Muscle layer of duodenum (tissue), 2 donors: ENCODE measurements around the gene ARHGEF2.

Source experiments
- H3K27ac ChIP-seq: one replicate; pipeline ENCODE4 v1.7.0; 2013; ENCODE audit warnings: mild to moderate bottlenecking, low read length
- H3K27me3 ChIP-seq: one replicate; pipeline ENCODE4 v1.7.0; 2013; ENCODE audit warnings: low read depth, mild to moderate bottlenecking, control low read depth, low read length
- H3K36me3 ChIP-seq, 2 donors: one replicate each; pipeline ENCODE4 v1.7.0; 2013; ENCODE audit warnings: low read length in 2 of 2, control low read depth in 1 of 2, mild to moderate bottlenecking in 1 of 2; ENCODE audit not compliant: insufficient read depth in 2 of 2, control insufficient read depth in 1 of 2
- H3K4me1 ChIP-seq, 2 donors: one replicate each; pipeline ENCODE4 v1.7.0; 2013; ENCODE audit warnings: low read length in 2 of 2, mild to moderate bottlenecking in 2 of 2, control low read depth in 1 of 2, moderate library complexity in 1 of 2; ENCODE audit not compliant: insufficient read depth in 2 of 2, control insufficient read depth in 1 of 2
- H3K4me3 ChIP-seq, 2 donors: one replicate each; pipeline ENCODE4 v1.7.0; 2013; ENCODE audit warnings: low read length in 2 of 2, low read depth in 1 of 2, mild to moderate bottlenecking in 1 of 2
- H3K9me3 ChIP-seq, 2 donors: one replicate each; pipeline ENCODE4 v1.7.0; 2013; ENCODE audit warnings: low read length in 2 of 2, control low read depth in 1 of 2, mild to moderate bottlenecking in 1 of 2; ENCODE audit not compliant: control insufficient read depth in 1 of 2
- donor health status: healthy.

The ARHGEF2 gene

GRCh38 chr1:155919801-155920200, 58.5 kb downstream of the ARHGEF2 start:
- Histone ChIP-seq H3K4me3 (no peak overlapping the region), H3K36me3 (peaks cover 60 to 80% of the 10 kb centered on the region in 2 donors), H3K9me3 (no peaks in the 10 kb centered on the region), H3K27ac (no peak overlapping the region), H3K4me1 (no peaks in the 10 kb centered on the region), H3K27me3 (no peaks in the 10 kb centered on the region)

- peaks cover 71 to 91% of the 10 kb centered on the region in 2 donors for H3K36me3 ChIP-seq
- no peaks in the 10 kb centered on the region for H3K4me1 ChIP-seq
- H3K4me3 ChIP-seq, result no peak overlapping the region
- no peaks in the 10 kb centered on the region for H3K27me3 ChIP-seq
- H3K27ac ChIP-seq, result no peak overlapping the region
- no peaks in the 10 kb centered on the region for H3K9me3 ChIP-seq
Measured at GRCh38 chr1:155918660-155919059, 59.7 kb downstream of the ARHGEF2 start.

GRCh38 chr1:155913969-155914757, 64.2 kb downstream of the ARHGEF2 start:
- peaks cover 50 to 65% of the 10 kb centered on the region in 2 donors for H3K36me3 ChIP-seq
- no peaks in the 10 kb centered on the region for H3K9me3 ChIP-seq
- no peak overlapping the region for H3K4me3 ChIP-seq
- H3K4me1 ChIP-seq, result peaks cover 8 to 10% of the 10 kb centered on the region in 2 donors
- H3K27ac ChIP-seq, result no peak overlapping the region
- H3K27me3 ChIP-seq, result no peaks in the 10 kb centered on the region

GRCh38 chr1:155912056-155912536, 66.3 kb downstream of the ARHGEF2 start:
- no peaks in the 10 kb centered on the region for H3K27me3 ChIP-seq
- peaks cover 42 to 49% of the 10 kb centered on the region in 2 donors for H3K36me3 ChIP-seq
- H3K4me1 ChIP-seq, result peaks cover 8 to 10% of the 10 kb centered on the region in 2 donors
- no peaks in the 10 kb centered on the region for H3K9me3 ChIP-seq
- H3K27ac ChIP-seq, result peak overlapping the region; percentile 96
- peak overlapping the region in 1 of 2 donors; percentile 77 for H3K4me3 ChIP-seq

GRCh38 chr1:155911156-155912055, 66.9 kb downstream of the ARHGEF2 start, which contains the start of gene RIT1:
Gene RIT1 (minus strand): TSS chr1:155911349. CDS start chr1:155910761, 588 bp downstream.
- Histone ChIP-seq H3K36me3 (peaks cover 36 to 46% of the 10 kb centered on the region in 2 donors), H3K27ac (peak within 1 kb of the TSS; percentile 96), H3K4me1 (peaks cover 8 to 10% of the 10 kb centered on the region in 2 donors), H3K27me3 (no peaks in the 10 kb centered on the region), H3K4me3 (peak within 1 kb of the TSS; percentile 77 to 96), H3K9me3 (no peaks in the 10 kb centered on the region)

- Histone ChIP-seq H3K9me3 (no peaks in the 10 kb centered on the region), H3K27me3 (no peaks in the 10 kb centered on the region), H3K36me3 (peaks cover 28 to 39% of the 10 kb centered on the region in 2 donors), H3K4me3 (peak overlapping the region; percentile 77 to 96), H3K4me1 (peaks cover 8 to 10% of the 10 kb centered on the region in 2 donors), H3K27ac (peak overlapping the region; percentile 96)
Measured at GRCh38 chr1:155910621-155911121, 67.7 kb downstream of the ARHGEF2 start.

GRCh38 chr1:155909894-155910293, 68.5 kb downstream of the ARHGEF2 start:
- peaks cover 8 to 10% of the 10 kb centered on the region in 2 donors for H3K4me1 ChIP-seq
- peak overlapping the region; percentile 77 to 96 for H3K4me3 ChIP-seq
- H3K27ac ChIP-seq, result peak overlapping the region; percentile 96
- peaks cover 27 to 35% of the 10 kb centered on the region in 2 donors for H3K36me3 ChIP-seq
- no peaks in the 10 kb centered on the region for H3K9me3 ChIP-seq
- no peaks in the 10 kb centered on the region for H3K27me3 ChIP-seq

- Histone ChIP-seq H3K4me3 (no peak overlapping the region), H3K4me1 (no peaks in the 10 kb centered on the region), H3K36me3 (peaks cover 37 to 56% of the 10 kb centered on the region in 2 donors), H3K27ac (no peak overlapping the region), H3K27me3 (no peaks in the 10 kb centered on the region), H3K9me3 (no peaks in the 10 kb centered on the region)
Measured at GRCh38 chr1:155904261-155904660, 74.1 kb downstream of the ARHGEF2 start.

- Histone ChIP-seq H3K27ac (no peak overlapping the region), H3K4me3 (no peak overlapping the region), H3K4me1 (no peaks in the 10 kb centered on the region), H3K9me3 (no peaks in the 10 kb centered on the region), H3K36me3 (peaks cover 42 to 70% of the 10 kb centered on the region in 2 donors), H3K27me3 (no peaks in the 10 kb centered on the region)
Measured at GRCh38 chr1:155900161-155900560, 78.2 kb downstream of the ARHGEF2 start.

- no peak overlapping the region for H3K27ac ChIP-seq
- peaks cover 39 to 66% of the 10 kb centered on the region in 2 donors for H3K36me3 ChIP-seq
- H3K27me3 ChIP-seq, result no peaks in the 10 kb centered on the region
Measured at GRCh38 chr1:155899683-155900082, 78.7 kb downstream of the ARHGEF2 start.

GRCh38 chr1:155898888-155899287, 79.5 kb downstream of the ARHGEF2 start:
- no peaks in the 10 kb centered on the region for H3K9me3 ChIP-seq
- no peak overlapping the region for H3K4me3 ChIP-seq
- no peaks in the 10 kb centered on the region for H3K4me1 ChIP-seq
- H3K36me3 ChIP-seq, result peaks cover 31 to 58% of the 10 kb centered on the region in 2 donors
- no peaks in the 10 kb centered on the region for H3K27me3 ChIP-seq
- no peak overlapping the region for H3K27ac ChIP-seq

More at GRCh38 chr1:155899683-155900082, 78.7 kb downstream of the ARHGEF2 start:
- H3K9me3 ChIP-seq, result no peaks in the 10 kb centered on the region
- no peaks in the 10 kb centered on the region for H3K4me1 ChIP-seq
- no peak overlapping the region for H3K4me3 ChIP-seq
